Posterior cingulate gyrus (tissue), 11 donors: ENCODE data around the gene ZBTB20.

ENCODE experiments used
- DNase-seq, 10 donors: peaks; one replicate each; pipeline versions ENCODE4 v3.0.0 to v3.0.0-alpha.2; 2020 to 2021; ENCODE audit warnings: mixed read lengths in 3 of 10
- intact Hi-C: fragments of 100-400 bp; cut with DNase I; formaldehyde crosslinking; loops from one replicate; pipeline ENCODE4 v1.15.1; 2023

ZBTB20 gene

GRCh38 chr3:114478801-114479200 lies 668.3 kb downstream of the ZBTB20 start:
- intact Hi-C loops, result no loop called here
- DNase-seq, result no peak

GRCh38 chr3:114476511-114476910 lies 670.6 kb downstream of the ZBTB20 start:
- no peak for DNase-seq
- intact Hi-C loops, result no loop called here

- intact Hi-C loops, result no loop called here
Observed at GRCh38 chr3:114471478-114471877, 675.6 kb downstream of the ZBTB20 start.

GRCh38 chr3:114469070-114469469 lies 678.0 kb downstream of the ZBTB20 start:
- DNase-seq, result no peak
- intact Hi-C loops, result no loop called here

More at GRCh38 chr3:114471478-114471877, 675.6 kb downstream of the ZBTB20 start:
- no peak for DNase-seq

GRCh38 chr3:114466816-114467215 lies 680.3 kb downstream of the ZBTB20 start:
- DNase-seq, result no peak
- intact Hi-C loops, result no loop called here

GRCh38 chr3:114466251-114466650 lies 680.8 kb downstream of the ZBTB20 start:
- intact Hi-C loops, result no loop called here
- DNase-seq, result no peak

- DNase-seq, result no peak
- intact Hi-C loops, result no loop called here
Observed at GRCh38 chr3:114464548-114464947, 682.5 kb downstream of the ZBTB20 start.

- no peak for DNase-seq
- intact Hi-C loops, result no loop called here
Observed at GRCh38 chr3:114462750-114463149, 684.3 kb downstream of the ZBTB20 start.

- DNase-seq, result no peak
- intact Hi-C loops, result no loop called here
Observed at GRCh38 chr3:114460459-114460858, 686.6 kb downstream of the ZBTB20 start.

GRCh38 chr3:114456742-114457141 lies 690.3 kb downstream of the ZBTB20 start:
- no peak for DNase-seq
- intact Hi-C loops, result loop anchor here (5.0 kb wide), 1 partner anchor 39 kb away; no protein-coding TSS in a partner anchor

GRCh38 chr3:114455432-114455831 lies 691.7 kb downstream of the ZBTB20 start:
- intact Hi-C loops, result loop anchor here (5.0 kb wide), 1 partner anchor 38 kb away; no protein-coding TSS in a partner anchor
- DNase-seq, result no peak

GRCh38 chr3:114454551-114455251 lies 692.4 kb downstream of the ZBTB20 start:
- intact Hi-C loops, result loop anchor here (5.0 kb wide), 3 partner anchors 37 to 693 kb away; partner anchors contain the start of gene ZBTB20
- DNase-seq, result peak in 2 of 10 donors; percentile 41 to 84

- intact Hi-C loops, result loop anchor here (5.0 kb wide), 2 partner anchors 71 to 694 kb away; partner anchors contain the start of gene ZBTB20
Observed at GRCh38 chr3:114453361-114453780, 693.7 kb downstream of the ZBTB20 start.

GRCh38 chr3:114452937-114453336 lies 694.2 kb downstream of the ZBTB20 start:
- no peak for DNase-seq
- intact Hi-C loops, result loop anchor here (5.0 kb wide), 2 partner anchors 71 to 694 kb away; partner anchors contain the start of gene ZBTB20

More at GRCh38 chr3:114453361-114453780, 693.7 kb downstream of the ZBTB20 start:
- no peak for DNase-seq

GRCh38 chr3:114452256-114452655 lies 694.8 kb downstream of the ZBTB20 start:
- intact Hi-C loops, result loop anchor here (5.0 kb wide), 2 partner anchors 70 to 695 kb away; partner anchors contain the start of gene ZBTB20
- DNase-seq, result no peak

GRCh38 chr3:114451561-114452018 lies 695.5 kb downstream of the ZBTB20 start:
- intact Hi-C loops, result loop anchor here (5.0 kb wide), 2 partner anchors 69 to 696 kb away; partner anchors contain the start of gene ZBTB20

GRCh38 chr3:114451051-114451451 lies 696.0 kb downstream of the ZBTB20 start:
- intact Hi-C loops, result loop anchor here (5.0 kb wide), 2 partner anchors 69 to 696 kb away; partner anchors contain the start of gene ZBTB20
- no peak for DNase-seq

More at GRCh38 chr3:114451561-114452018, 695.5 kb downstream of the ZBTB20 start:
- DNase-seq, result peak in 1 of 10 donors; percentile 46

GRCh38 chr3:114450008-114450596 lies 697.0 kb downstream of the ZBTB20 start:
- intact Hi-C loops, result loop anchor here (5.0 kb wide), 2 partner anchors 68 to 697 kb away; partner anchors contain the start of gene ZBTB20
- DNase-seq, result no peak

GRCh38 chr3:114449271-114450007 lies 697.6 kb downstream of the ZBTB20 start:
- intact Hi-C loops, result loop anchor here (5.0 kb wide), 2 partner anchors 67 to 698 kb away; partner anchors contain the start of gene ZBTB20
- DNase-seq, result no peak

GRCh38 chr3:114447950-114448479 lies 699.1 kb downstream of the ZBTB20 start:
- peak in 2 of 10 donors; percentile 33 to 59 for DNase-seq
- intact Hi-C loops, result no loop called here
